ENCODE data around the gene INSYN1. TPM values are rescaled to one million over a fixed set of nuclear protein-coding genes. Genes with fewer than 3 reads are reported as not detected.

Gene INSYN1
- total and polyA plus RNA-seq, 2 experiments from 2014 or later = 9.2 to 9.6 TPM

DNA sequence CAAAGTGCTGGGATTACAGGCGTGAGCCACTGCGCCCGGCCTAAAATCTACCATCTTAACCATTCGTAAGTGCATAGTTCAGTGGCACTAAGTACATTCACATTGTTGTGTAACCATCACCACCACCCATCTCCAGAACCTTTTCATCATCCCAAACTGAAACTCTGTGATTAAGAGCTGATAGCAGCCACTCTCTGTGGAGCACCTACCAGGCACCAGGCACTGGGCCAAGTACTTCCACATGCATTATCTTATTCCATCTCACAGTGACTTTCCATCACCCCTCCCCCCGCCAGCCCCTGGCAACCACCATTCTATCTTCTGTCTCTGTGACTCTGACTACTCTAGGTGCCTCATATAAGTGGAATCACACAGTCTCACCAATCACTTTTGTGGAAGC, 2.3 kb upstream of the INSYN1 start:
- no peak for DNase-seq (ENCODE audit: low read depth in 1 of 2, low spot score in 1 of 2)
- peaks cover 13% of the 10 kb centered on the region for H3K27me3 ChIP-seq
- H3K9me3 ChIP-seq (ENCODE audit: low read depth) = no peaks in the 10 kb centered on the region
- no peaks in the 10 kb centered on the region for H3K4me1 ChIP-seq (ENCODE audit: low read depth)
- H3K4me3 ChIP-seq = no peak overlapping the region
- TF ChIP-seq, protein P1, sequence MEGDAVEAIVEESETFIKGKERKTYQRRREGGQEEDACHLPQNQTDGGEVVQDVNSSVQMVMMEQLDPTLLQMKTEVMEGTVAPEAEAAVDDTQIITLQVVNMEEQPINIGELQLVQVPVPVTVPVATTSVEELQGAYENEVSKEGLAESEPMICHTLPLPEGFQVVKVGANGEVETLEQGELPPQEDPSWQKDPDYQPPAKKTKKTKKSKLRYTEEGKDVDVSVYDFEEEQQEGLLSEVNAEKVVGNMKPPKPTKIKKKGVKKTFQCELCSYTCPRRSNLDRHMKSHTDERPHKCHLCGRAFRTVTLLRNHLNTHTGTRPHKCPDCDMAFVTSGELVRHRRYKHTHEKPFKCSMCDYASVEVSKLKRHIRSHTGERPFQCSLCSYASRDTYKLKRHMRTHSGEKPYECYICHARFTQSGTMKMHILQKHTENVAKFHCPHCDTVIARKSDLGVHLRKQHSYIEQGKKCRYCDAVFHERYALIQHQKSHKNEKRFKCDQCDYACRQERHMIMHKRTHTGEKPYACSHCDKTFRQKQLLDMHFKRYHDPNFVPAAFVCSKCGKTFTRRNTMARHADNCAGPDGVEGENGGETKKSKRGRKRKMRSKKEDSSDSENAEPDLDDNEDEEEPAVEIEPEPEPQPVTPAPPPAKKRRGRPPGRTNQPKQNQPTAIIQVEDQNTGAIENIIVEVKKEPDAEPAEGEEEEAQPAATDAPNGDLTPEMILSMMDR (IDR thresholded peaks at IDR 0.05; ENCODE audit: low read depth, low read length) = no peak
- H3K27ac ChIP-seq = no peak overlapping the region
- H3K36me3 ChIP-seq = no peaks in the 10 kb centered on the region

DNA sequence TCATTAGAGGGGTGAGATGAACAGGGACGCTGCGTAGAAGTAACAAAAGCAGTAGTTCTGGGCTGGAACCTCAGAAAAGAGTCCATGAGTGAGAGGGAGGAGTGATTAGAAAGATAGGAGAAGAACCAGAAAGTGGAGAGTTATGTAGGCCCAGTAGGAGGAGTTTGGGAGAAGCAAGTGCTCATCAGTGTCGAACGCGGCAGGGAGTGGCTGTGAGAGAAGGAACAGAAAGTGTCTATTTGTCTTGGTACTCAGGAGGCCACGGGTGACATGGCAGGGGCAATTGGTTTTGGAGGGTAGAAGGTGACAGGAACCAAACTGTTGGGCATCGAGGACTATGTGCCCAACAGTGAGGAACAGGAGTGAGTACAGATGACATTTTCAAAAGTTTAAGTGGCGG, 1.3 kb upstream of the INSYN1 start:
- H3K27ac ChIP-seq = no peak overlapping the region
- DNase-seq (ENCODE audit: low read depth in 1 of 2, low spot score in 1 of 2) = no peak
- no peaks in the 10 kb centered on the region for H3K9me3 ChIP-seq (ENCODE audit: low read depth)
- H3K4me1 ChIP-seq (ENCODE audit: low read depth) = no peaks in the 10 kb centered on the region
- H3K36me3 ChIP-seq = no peaks in the 10 kb centered on the region
- H3K4me3 ChIP-seq = no peak overlapping the region
- peaks cover 17% of the 10 kb centered on the region for H3K27me3 ChIP-seq
- TF ChIP-seq, protein P1 (IDR thresholded peaks at IDR 0.05; ENCODE audit: low read depth, low read length) = no peak

DNA sequence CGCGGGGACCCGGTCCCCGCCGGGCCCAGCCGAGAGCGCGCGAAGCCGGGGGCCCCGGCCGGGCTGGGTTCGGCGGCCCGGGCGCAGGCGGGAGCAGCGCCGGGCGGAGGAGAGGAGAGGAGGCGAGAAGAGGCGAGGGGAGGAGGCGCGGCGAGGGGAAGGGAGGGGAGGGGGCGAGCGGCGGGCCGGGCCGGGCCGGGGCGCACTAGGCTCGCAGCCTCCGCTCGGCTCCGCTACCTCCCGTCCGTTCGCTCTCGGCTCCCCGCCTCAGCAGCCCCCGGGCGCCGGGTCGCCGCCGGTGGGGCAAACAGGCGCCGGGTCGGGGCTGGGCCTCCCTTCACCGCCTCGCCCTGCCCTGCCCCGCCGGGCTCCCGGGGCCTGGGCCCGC, 351 bp downstream of the INSYN1 start:
- no peaks in the 10 kb centered on the region for H3K4me1 ChIP-seq (ENCODE audit: low read depth)
- no peak overlapping the region for H3K27ac ChIP-seq
- peak overlapping the region; percentile 54 for H3K4me3 ChIP-seq
- H3K36me3 ChIP-seq = no peaks in the 10 kb centered on the region
- H3K27me3 ChIP-seq = peaks cover 20% of the 10 kb centered on the region
- TF ChIP-seq, protein P1 (IDR thresholded peaks at IDR 0.05; ENCODE audit: low read depth, low read length) = no peak
- no peaks in the 10 kb centered on the region for H3K9me3 ChIP-seq (ENCODE audit: low read depth)
- peak; percentile 47 to 66 for DNase-seq (ENCODE audit: low read depth in 1 of 2, low spot score in 1 of 2)

DNA sequence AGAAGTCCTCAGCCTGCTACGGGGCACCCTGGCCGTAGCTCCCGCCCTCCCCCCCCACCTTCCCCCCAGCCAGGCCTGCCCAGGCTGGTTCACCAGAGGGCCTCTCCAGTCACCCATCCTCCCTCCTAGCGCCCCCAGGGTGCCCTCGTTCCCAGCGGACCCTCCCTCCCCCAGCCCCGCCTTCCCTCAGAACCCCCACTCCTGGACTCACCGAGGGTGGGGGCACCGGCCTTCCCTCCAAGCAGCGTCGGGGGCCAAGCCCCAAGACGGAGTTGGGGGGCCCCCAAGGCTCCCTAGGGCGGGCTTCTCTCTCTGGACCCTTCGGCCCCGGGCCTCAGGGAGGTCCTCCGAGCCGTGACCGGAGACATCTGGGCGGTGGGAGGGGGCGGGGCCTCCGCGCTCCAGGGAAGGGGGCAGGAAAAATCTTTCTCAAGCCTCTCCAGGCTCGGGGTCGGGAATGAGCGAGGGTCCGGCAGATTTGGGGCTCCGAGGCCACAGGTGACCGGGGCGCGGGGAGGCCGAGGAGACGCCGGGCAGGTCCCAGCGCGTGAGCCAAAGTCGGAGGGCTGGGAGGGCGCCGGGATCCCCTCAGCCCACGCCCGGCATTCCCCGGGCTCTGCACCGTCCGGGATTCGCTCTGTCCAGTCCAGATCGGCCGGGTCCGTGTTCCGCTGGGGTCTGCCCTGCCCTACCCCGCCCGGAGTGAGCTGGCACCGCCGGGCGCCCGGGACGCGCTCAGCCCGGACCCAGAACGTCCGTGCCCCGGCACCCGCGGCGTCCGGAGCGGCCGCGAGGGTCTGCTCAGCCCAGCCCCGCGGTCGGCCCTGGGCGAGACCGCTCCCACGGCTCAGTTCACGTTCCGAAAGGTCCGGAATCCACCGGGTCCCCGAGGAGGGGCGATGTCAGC, 999 bp downstream of the INSYN1 start:
- Histone ChIP-seq H3K9me3 (ENCODE audit: low read depth) (no peaks in the 10 kb centered on the region), H3K27me3 (peaks cover 20% of the 10 kb centered on the region), H3K36me3 (no peaks in the 10 kb centered on the region), H3K4me1 (ENCODE audit: low read depth) (no peaks in the 10 kb centered on the region), H3K27ac (no peak overlapping the region), H3K4me3 (peak overlapping the region; percentile 54)
- TF ChIP-seq, protein P1 (IDR thresholded peaks at IDR 0.05; ENCODE audit: low read depth, low read length) = no peak
- DNase-seq (ENCODE audit: low read depth in 1 of 2, low spot score in 1 of 2) = peak in 1 of 2 donors; percentile 38

DNA sequence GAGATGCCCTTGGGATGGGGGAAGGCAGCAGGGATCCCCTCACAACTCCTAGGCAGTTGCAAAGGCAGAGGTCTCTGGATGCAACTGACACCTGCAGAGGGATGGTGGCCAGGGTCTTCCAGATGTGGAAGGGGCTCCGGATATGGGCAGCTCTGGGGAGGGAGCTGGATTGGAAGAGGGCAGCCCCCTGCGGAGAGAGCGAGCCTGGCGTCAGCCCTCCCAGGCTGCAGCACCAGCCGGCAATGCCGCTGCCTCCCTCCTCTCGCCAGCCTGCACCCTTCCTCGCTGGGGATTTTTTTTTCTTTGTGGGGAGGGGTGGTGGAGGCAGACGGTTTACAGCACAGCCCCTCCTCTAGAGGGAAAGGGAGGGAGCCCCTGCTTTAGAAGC, 1.6 kb downstream of the INSYN1 start:
- Histone ChIP-seq H3K9me3 (ENCODE audit: low read depth) (no peaks in the 10 kb centered on the region), H3K27ac (no peak overlapping the region), H3K27me3 (peaks cover 20% of the 10 kb centered on the region), H3K4me3 (peak overlapping the region; percentile 54), H3K36me3 (no peaks in the 10 kb centered on the region), H3K4me1 (ENCODE audit: low read depth) (no peaks in the 10 kb centered on the region)
- TF ChIP-seq, protein P1 (IDR thresholded peaks at IDR 0.05; ENCODE audit: low read depth, low read length) = no peak
- no peak for DNase-seq (ENCODE audit: low read depth in 1 of 2, low spot score in 1 of 2)

Measured in cardiac muscle cell (in vitro differentiated cells and primary cell).